ENCODE results near the gene DGLUCY.

DNA sequence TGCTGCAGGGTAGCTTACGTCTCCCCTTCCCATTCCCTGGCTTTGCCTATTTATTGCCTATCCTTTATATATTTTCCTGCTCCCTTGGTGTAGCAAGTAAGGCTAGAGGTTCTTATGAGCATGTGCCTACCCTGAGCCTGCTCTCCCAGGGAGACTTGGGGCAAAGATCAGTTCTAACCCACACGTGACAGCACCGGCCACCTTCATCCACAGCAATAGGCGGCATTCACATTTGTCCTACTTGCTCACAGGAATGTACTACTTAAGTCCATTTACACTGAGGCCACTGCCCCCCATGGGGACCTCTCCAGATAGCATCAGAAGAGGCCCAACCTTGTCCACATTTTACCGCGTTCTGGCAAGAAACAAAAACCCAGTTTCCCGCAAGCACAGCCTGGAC, 122.0 kb downstream of the DGLUCY start:
- TF ChIP-seq, protein P1, sequence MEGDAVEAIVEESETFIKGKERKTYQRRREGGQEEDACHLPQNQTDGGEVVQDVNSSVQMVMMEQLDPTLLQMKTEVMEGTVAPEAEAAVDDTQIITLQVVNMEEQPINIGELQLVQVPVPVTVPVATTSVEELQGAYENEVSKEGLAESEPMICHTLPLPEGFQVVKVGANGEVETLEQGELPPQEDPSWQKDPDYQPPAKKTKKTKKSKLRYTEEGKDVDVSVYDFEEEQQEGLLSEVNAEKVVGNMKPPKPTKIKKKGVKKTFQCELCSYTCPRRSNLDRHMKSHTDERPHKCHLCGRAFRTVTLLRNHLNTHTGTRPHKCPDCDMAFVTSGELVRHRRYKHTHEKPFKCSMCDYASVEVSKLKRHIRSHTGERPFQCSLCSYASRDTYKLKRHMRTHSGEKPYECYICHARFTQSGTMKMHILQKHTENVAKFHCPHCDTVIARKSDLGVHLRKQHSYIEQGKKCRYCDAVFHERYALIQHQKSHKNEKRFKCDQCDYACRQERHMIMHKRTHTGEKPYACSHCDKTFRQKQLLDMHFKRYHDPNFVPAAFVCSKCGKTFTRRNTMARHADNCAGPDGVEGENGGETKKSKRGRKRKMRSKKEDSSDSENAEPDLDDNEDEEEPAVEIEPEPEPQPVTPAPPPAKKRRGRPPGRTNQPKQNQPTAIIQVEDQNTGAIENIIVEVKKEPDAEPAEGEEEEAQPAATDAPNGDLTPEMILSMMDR (IDR thresholded peaks at IDR 0.05) = no peak
- TF ChIP-seq ZFX (IDR thresholded peaks at IDR 0.05; ENCODE audit: borderline replicate concordance) = no peak
